Body of pancreas (tissue), 4 donors: ENCODE measurements around the gene ABCG5. TPM values are rescaled to one million over a fixed set of nuclear protein-coding genes. Genes with fewer than 3 reads are reported as not detected.

Experiments
- ATAC-seq: fragments of 150-250 bp; one replicate; pipeline ENCODE4 v1.9.1; 2016
- DNase-seq, 4 donors: peaks; one replicate each; pipeline ENCODE4 v3.0.0-alpha.2; 2019
- H3K27ac ChIP-seq, 4 donors: fragments of 200-600 bp; sonication (generic); 1 replicate in 3 of 4; 2 replicates in 1 of 4; pipeline versions ENCODE4 v1.5.1 to v1.6.1; 2016 to 2019; ENCODE audit warnings: mild to moderate bottlenecking in 1 of 4, mixed read lengths in 1 of 4, moderate library complexity in 1 of 4
- H3K27me3 ChIP-seq, 2 donors: fragments of 200-600 bp; sonication (generic); one replicate each; pipeline ENCODE4 v1.6.0; 2016; ENCODE audit warnings: mild to moderate bottlenecking in 1 of 2
- H3K36me3 ChIP-seq, 2 donors: fragments of 200-600 bp; sonication (generic); replicated peaks in 1 of 2; 2 replicates each; pipeline ENCODE4 v1.5.1; 2016; ENCODE audit warnings: low read depth in 2 of 2; ENCODE audit not compliant: insufficient read depth in 1 of 2
- H3K4me1 ChIP-seq: fragments of 200-600 bp; sonication (generic); one replicate; pipeline ENCODE4 v1.6.0; 2016
- H3K4me3 ChIP-seq, 2 donors: fragments of 200-600 bp; sonication (generic); 1 replicate in 1 of 2; 2 replicates in 1 of 2; pipeline ENCODE4 v1.5.1; 2016 to 2019
- H3K9me3 ChIP-seq, 3 donors: fragments of 200-600 bp; sonication (generic); 1 replicate in 2 of 3; 2 replicates in 1 of 3; pipeline ENCODE4 v1.5.1; 2016
- POLR2A ChIP-seq, 3 donors: fragments of 450-650 bp; IDR thresholded peaks; one replicate each; pipeline ENCODE4 v1.6.1; 2016; ENCODE audit warnings: antibody characterized with exemption in 3 of 3, mild to moderate bottlenecking in 2 of 3
- WGBS, 2 donors: methylation state at CpG; one replicate each; pipeline ENCODE4 v1.1.5; 2017; 5-methylcytosine and 5-hydroxymethylcytosine counted together
- intact Hi-C: fragments of 100-400 bp; cut with DNase I; formaldehyde crosslinking; loops from one replicate; pipeline ENCODE4 v1.15.1; 2023
- total RNA-seq, 2 donors: library from RNA; depleted of rRNA; stranded (reverse); fragments of >200 nt; gene quantifications; one replicate each; pipeline ENCODE4 v1.1.0, GENCODE V29; 2016
- TF ChIP-seq, protein P1 (sequence below), 7 experiments: fragments of 450-650 bp in 4 of 7; fragments of 200-600 bp in 3 of 7; sonication (generic) in 3 of 7; IDR thresholded peaks; one replicate each; pipeline ENCODE4 v1.5.1; 2016 to 2019; ENCODE audit warnings: antibody characterized with exemption in 7 of 7

ABCG5 gene
- total RNA-seq, 2 donors from 2014 or later, result not detected

DNA sequence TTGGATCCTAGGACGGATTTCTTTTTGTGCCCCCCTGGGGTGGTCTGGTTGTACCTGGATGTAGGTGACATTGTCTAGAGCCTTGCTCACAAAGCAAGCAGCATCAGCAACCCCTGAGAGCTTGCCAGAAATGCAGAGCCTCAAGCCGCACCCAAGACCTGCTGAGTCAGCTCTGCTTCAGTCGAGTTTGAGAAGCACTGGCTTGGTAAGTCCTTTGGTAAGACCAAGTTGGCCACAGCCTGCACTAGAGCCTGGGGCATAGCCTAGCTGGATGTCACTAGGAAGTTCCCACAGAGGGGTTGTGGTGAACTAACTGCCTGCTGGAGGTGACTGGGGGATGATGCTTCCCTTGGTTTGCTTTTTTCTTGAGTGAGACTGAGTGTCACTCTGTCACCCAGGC, 6.2 kb downstream of the ABCG5 start:
- WGBS, 2 donors, result 43 to 44% methylated on average over 3 of the region's 3 CpGs
- Histone ChIP-seq H3K36me3 (no peaks in the 10 kb centered on the region), H3K4me3 (no peak overlapping the region), H3K27me3 (no peaks in the 10 kb centered on the region), H3K27ac (no peak overlapping the region), H3K4me1 (no peaks in the 10 kb centered on the region), H3K9me3 (no peaks in the 10 kb centered on the region)
- TF ChIP-seq, protein P1, sequence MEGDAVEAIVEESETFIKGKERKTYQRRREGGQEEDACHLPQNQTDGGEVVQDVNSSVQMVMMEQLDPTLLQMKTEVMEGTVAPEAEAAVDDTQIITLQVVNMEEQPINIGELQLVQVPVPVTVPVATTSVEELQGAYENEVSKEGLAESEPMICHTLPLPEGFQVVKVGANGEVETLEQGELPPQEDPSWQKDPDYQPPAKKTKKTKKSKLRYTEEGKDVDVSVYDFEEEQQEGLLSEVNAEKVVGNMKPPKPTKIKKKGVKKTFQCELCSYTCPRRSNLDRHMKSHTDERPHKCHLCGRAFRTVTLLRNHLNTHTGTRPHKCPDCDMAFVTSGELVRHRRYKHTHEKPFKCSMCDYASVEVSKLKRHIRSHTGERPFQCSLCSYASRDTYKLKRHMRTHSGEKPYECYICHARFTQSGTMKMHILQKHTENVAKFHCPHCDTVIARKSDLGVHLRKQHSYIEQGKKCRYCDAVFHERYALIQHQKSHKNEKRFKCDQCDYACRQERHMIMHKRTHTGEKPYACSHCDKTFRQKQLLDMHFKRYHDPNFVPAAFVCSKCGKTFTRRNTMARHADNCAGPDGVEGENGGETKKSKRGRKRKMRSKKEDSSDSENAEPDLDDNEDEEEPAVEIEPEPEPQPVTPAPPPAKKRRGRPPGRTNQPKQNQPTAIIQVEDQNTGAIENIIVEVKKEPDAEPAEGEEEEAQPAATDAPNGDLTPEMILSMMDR (IDR thresholded peaks at IDR 0.05), result no peak
- TF ChIP-seq POLR2A (IDR thresholded peaks at IDR 0.05), result no peak
- intact Hi-C loops, result no loop called here
- ATAC-seq (no peak), DNase-seq (no peak)

- ATAC-seq, result no peak
- DNase-seq, result no peak
These were observed 6.9 kb downstream of the ABCG5 start for GRCh38 chr2:43831543-43832294.

GRCh38 chr2:43826305-43827250, 12.1 kb downstream of the ABCG5 start:
- Histone ChIP-seq H3K4me3 (no peak overlapping the region), H3K27ac (no peak overlapping the region), H3K4me1 (no peaks in the 10 kb centered on the region), H3K36me3 (no peaks in the 10 kb centered on the region), H3K9me3 (no peaks in the 10 kb centered on the region), H3K27me3 (no peaks in the 10 kb centered on the region)
- intact Hi-C loops, result no loop called here
- TF ChIP-seq POLR2A (IDR thresholded peaks at IDR 0.05), result no peak
- TF ChIP-seq, protein P1 (IDR thresholded peaks at IDR 0.05), result no peak
- DNase-seq, result no peak
- 88 to 93% methylated on average over 17 of the region's 17 CpGs for WGBS, 2 donors
- ATAC-seq, result no peak

More at GRCh38 chr2:43831543-43832294, 6.9 kb downstream of the ABCG5 start:
- Histone ChIP-seq H3K27ac (no peak overlapping the region), H3K36me3 (no peaks in the 10 kb centered on the region), H3K4me1 (no peaks in the 10 kb centered on the region), H3K27me3 (no peaks in the 10 kb centered on the region), H3K4me3 (no peak overlapping the region), H3K9me3 (no peaks in the 10 kb centered on the region)
- TF ChIP-seq, protein P1 (IDR thresholded peaks at IDR 0.05), result no peak
- TF ChIP-seq POLR2A (IDR thresholded peaks at IDR 0.05), result no peak
- 7 to 10% methylated on average over 24 to 53 of the region's 54 CpGs for WGBS, 2 donors
- intact Hi-C loops, result no loop called here

DNA sequence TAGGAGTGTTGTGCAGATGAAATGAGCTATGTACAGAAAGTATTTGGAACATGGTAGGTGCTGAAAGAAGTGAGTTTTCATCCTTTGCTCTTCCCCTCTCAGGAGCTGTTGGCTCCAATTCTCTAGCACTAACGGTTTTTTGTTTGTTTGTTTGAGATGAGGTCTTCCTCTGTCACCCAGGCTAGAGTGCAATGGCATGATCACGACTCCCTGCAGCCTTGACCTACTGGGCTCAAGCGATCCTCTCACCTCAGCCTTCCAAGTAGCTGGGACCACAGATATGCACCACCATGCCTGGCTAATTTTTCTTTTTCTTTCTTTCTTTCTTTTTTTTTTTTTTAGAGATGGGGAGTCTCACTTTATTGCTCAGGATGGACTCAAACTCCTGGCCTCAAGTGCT, 12.8 kb downstream of the ABCG5 start:
- no peak for ATAC-seq
- Histone ChIP-seq H3K27ac (no peak overlapping the region), H3K4me1 (no peaks in the 10 kb centered on the region), H3K36me3 (no peaks in the 10 kb centered on the region), H3K27me3 (no peaks in the 10 kb centered on the region), H3K4me3 (no peak overlapping the region), H3K9me3 (no peaks in the 10 kb centered on the region)
- intact Hi-C loops, result no loop called here
- 53 to 58% methylated on average over 3 of the region's 3 CpGs for WGBS, 2 donors
- DNase-seq, result no peak
- TF ChIP-seq POLR2A (IDR thresholded peaks at IDR 0.05), result no peak
- TF ChIP-seq, protein P1 (IDR thresholded peaks at IDR 0.05), result no peak
